ENCODE measurements around the gene RALA.

Gene RALA

GRCh38 chr7:39623047-39623731 is at the start of gene RALA:
Gene RALA, plus strand, starts transcription at chr7:39623572. Its CDS starts 63,096 bp downstream, at chr7:39686668.
- no peak for TF ChIP-seq CTCF (IDR thresholded peaks at IDR 0.05)

- TF ChIP-seq CTCF (IDR thresholded peaks at IDR 0.05), result no peak
Observed at GRCh38 chr7:39574673-39575349, 48.6 kb upstream of the RALA start.

- TF ChIP-seq CTCF (IDR thresholded peaks at IDR 0.05), result no peak
Observed at GRCh38 chr7:39577229-39577874, 46.0 kb upstream of the RALA start.

GRCh38 chr7:39580149-39580874 is 43.1 kb upstream of the RALA start:
- TF ChIP-seq CTCF (IDR thresholded peaks at IDR 0.05), result peak; percentile 80

- no peak for TF ChIP-seq CTCF (IDR thresholded peaks at IDR 0.05)
Observed at GRCh38 chr7:39582536-39582935, 40.8 kb upstream of the RALA start.

GRCh38 chr7:39583539-39583938 is 39.8 kb upstream of the RALA start:
- TF ChIP-seq CTCF (IDR thresholded peaks at IDR 0.05), result no peak

GRCh38 chr7:39587393-39587792 is 36.0 kb upstream of the RALA start:
- TF ChIP-seq CTCF (IDR thresholded peaks at IDR 0.05), result no peak

Data from LNCAP (cell line).